A204.1 (cell line): Measurements from ENCODE around the gene MN1.

Experiments
- FAIRE-seq: peaks from 2 replicates; lab custom pipeline; 2012; peaks lifted over from hg19 to GRCh38; lab: Jason Lieb, UNC

Gene MN1

GRCh38 chr22:27825174-27825573 lies 23.6 kb upstream of the MN1 start:
- FAIRE-seq: no peak

- FAIRE-seq: no peak
Measured at GRCh38 chr22:27823221-27823620, 21.7 kb upstream of the MN1 start.

GRCh38 chr22:27820896-27821866 lies 19.6 kb upstream of the MN1 start:
- FAIRE-seq: no peak

- FAIRE-seq: no peak
Measured at GRCh38 chr22:27816552-27816951, 15.0 kb upstream of the MN1 start.

GRCh38 chr22:27815826-27816530 lies 14.4 kb upstream of the MN1 start:
- FAIRE-seq: no peak

GRCh38 chr22:27814993-27815392 lies 13.4 kb upstream of the MN1 start:
- FAIRE-seq: no peak

- FAIRE-seq: no peak
Measured at GRCh38 chr22:27811778-27812177, 10.2 kb upstream of the MN1 start.

- FAIRE-seq: no peak
Measured at GRCh38 chr22:27810609-27811151, 9.1 kb upstream of the MN1 start.

GRCh38 chr22:27809700-27810608 lies 8.4 kb upstream of the MN1 start:
- no peak for FAIRE-seq

GRCh38 chr22:27809226-27809603 lies 7.7 kb upstream of the MN1 start:
- FAIRE-seq: no peak

- no peak for FAIRE-seq
Measured at GRCh38 chr22:27808451-27809225, 7.1 kb upstream of the MN1 start.

- FAIRE-seq: no peak
Measured at GRCh38 chr22:27805841-27806240, 4.3 kb upstream of the MN1 start.

- no peak for FAIRE-seq
Measured at GRCh38 chr22:27804470-27805297, 3.1 kb upstream of the MN1 start.

- no peak for FAIRE-seq
Measured at GRCh38 chr22:27803841-27804415, 2.4 kb upstream of the MN1 start.

- no peak for FAIRE-seq
Measured at GRCh38 chr22:27802346-27803073, 954 bp upstream of the MN1 start.

GRCh38 chr22:27801202-27801615 lies 347 bp downstream of the MN1 start:
- no peak for FAIRE-seq

- no peak for FAIRE-seq
Measured at GRCh38 chr22:27800250-27801201, 1.0 kb downstream of the MN1 start.

- no peak for FAIRE-seq
Measured at GRCh38 chr22:27799827-27800249, 1.7 kb downstream of the MN1 start.
